ENCODE data around the gene PIAS3.
"Not testable (repeated sequence)": the region's sequence is repeated elsewhere in the genome, so short reads cannot be mapped to it uniquely, and the experiment has no call there.

The PIAS3 gene

DNA sequence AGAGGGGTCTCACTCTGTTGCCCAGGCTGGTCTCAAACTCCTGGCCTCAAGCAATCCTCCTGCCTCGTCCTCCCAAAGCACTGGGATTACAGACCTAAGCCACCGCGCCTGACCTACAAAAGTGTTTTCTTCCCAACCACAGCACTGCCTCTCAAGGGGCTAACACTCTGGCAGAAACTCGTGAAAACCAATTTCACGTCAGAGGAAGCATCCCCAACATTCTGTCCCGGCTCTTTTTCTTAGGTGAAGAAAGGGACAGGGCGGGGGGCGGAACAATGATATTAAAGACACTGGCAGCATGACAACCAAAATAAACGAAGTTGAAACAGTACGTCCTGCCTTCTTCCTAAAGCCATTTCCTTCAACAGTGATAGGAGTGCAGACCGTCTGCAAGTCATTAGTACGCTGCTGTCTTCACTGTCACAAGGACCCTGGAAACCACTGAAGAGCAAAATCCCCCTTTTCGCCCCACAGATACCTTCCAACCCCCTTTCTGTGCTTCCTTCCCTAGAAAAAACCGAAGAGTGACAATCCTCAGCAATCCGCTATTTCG lies 36.0 kb downstream of the PIAS3 start:
- DNase-seq: not testable (repeated sequence)

DNA sequence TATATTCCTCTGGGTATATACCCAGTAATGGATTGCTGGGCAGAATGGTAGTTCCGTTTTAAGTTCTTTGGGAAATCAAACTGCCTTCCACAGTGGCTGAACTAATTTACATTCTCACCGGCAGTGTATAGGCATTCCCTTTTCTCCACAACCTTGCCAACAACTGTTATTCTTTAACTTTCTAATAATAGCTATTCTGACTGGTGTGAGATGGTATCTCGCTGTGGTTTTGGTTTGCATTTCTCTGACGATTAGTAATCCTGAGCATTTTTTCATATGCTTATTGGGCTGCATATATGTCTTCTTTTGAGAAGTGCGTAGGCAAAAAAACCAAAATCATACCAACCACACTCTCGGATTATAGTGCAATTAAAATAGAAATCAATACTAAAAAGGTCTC lies 40.8 kb downstream of the PIAS3 start:
- DNase-seq: not testable (repeated sequence)

DNA sequence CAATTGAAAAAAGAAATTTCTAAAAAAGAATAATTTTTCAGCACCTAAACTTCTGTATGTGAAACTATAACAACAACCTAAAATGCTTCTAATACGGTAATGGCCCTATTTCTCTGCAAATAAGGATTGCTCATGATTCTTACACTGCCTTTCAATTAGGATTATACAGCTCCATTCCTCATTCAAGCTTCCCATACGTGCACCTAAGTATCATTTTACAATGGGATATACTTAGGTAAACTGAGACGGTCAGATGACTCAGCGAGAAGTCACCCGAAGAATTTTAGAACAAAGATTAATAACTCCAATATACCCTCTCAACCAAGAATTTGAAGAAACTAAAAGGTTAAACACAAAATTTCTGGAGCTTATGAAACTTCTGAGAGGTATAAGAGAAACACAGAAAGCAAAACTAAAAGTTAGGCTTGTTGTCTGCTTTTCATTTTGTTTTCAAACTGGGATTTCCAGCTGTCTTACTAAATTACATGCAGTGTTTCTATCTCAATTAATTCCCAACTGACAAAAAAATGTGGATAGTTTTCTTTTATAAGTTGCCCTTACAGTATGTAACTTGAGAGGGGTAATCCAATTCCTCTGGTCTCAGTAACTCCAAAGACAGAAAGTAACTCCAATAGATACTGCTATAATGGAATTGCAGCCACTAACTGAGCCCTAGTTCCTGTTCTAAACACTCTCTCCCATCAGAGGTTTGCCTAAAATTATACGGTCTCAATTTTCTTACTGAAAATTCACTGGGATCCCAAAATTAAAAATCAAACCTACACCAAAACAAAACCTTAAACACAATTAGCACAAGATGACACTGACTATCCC lies 45.7 kb downstream of the PIAS3 start:
- DNase-seq: not testable (repeated sequence)

DNA sequence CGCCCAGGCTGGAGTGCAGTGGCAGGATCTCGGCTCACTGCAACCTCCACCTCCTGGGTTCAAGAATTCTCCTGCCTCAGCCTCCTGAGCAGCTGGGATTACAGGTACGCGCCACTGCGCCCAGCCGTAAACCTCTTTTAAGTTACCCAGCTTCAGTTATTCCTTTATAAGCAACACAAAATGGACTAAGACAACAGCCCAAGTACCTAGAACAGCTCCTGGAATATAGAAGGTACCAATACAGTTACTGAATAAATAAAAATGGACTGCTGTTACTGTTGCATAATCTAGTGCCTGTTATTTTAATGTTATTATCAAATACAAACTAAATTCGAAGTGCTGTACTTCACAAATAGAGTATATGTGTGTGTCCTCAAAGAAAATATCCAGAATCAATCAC lies 52.0 kb downstream of the PIAS3 start:
- no peak for DNase-seq

DNA sequence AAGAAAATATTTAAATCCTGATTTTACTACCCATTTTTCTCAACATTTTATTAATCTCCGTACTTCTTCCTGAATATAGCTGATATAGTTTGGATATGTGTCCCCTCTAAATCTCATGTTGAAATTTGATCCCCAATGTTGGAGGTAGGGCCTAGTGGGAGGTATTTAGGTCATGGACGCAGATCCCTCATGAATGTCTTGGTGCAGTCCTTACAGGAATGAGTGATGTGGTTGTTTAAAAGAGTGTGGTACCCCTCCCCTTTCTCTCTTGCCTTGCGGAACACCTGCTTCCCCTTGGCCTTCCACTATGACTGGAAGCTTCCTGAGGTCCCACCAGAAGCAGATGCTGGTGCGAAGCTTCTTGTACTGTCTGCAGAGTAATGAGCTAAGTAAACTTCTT lies 52.5 kb downstream of the PIAS3 start:
- DNase-seq: no peak

DNA sequence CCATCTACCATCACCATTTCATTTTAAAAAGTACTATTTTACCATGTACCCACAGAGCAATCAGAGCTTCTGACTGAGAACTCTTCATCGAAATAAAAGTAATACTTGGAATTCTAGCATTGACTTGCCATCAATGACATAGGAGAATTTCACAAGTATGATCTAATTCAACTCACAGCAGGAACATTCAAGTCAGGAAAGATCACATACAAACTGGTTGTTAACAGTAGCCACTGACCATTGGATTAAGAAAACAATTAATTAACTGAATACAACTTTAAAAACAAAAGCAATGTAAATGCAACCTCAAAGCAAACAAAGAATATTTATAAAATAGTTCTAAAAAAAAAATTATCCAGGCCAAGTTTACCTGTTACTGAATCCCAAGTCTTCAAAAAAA lies 53.8 kb downstream of the PIAS3 start:
- DNase-seq: no peak

DNA sequence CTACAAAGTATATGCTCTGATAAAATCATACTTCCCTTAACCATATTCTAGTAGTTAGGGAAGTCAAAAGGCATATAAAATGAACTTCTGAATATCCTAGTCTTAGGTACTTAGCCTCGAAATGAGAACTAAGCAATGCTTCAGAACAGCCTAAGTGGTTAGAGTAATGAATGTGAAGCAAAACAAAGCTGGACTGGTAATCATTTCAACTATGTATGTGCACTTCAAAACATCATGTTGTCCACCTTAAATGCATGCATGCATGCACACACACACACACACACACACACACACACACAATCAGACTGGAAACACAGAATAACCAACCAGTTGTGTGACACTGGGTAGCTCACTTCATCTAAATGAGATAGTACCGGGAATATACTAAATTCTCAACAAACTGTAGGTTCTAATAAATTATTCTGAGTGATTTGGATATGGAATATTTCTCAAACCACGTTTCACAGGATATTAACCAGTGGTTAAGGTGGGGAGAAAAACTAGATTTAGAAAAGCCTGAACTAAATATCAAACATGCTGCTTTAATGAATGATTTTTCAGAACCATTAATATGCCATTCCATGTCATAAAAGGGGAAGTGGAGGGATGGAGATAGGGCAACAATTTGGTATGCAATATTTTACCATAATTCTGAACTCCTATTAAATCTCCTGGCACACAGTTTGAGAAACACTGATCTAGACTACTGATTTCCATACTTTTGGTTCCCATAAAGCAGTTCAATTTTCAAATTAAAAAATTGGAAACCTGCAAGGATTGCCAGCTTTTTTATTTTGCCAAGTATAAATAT lies 54.4 kb downstream of the PIAS3 start:
- DNase-seq: no peak

DNA sequence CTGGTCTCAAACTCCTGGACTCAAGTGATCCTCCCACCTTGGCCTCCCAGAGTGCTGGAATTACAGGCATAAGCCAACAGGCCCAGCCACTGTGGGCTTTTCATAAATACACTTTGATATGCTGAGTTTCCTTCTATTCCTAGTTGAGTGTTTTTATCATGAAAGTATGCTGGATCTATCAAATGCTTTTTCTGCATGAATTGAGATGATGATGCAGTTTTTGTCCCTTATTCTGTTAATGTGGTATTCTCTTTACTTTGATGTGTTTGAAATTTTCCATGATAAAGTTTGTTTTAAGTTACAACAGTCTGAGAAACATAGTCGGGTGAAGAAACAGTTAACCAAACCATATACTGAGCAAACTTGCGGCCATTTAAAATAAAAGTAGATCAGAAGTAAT lies 59.1 kb downstream of the PIAS3 start:
- no peak for DNase-seq
